ENCODE data around the gene ZNF514. TPM values are rescaled to one million over a fixed set of nuclear protein-coding genes. Genes with fewer than 3 reads are reported as not detected.
A peak's percentile ranks its signal among the peaks of the same experiment; 100 is the strongest.

ZNF514 gene
- total RNA-seq, 2 experiments from 2014 or later = 9.7 to 15.3 TPM

DNA sequence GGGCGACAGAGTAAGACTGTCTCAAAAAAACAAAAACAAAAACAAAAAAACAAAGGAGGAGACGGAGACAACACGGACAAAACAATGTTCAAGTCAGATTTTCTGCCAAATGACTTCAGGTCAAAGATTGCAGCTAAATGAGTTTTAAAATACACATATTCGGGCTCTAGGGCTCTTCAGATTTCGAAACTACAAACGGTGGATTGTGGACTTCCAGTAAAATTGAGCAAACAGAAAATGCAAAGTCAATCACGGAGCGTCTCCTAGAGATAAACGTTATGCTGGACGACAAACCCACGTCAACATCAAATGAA, 38.6 kb downstream of the ZNF514 start:
- Histone ChIP-seq H3K9me2 (ENCODE audit: insufficient read depth, low read length) (no peaks in the 10 kb centered on the region), H3K4me2 (ENCODE audit: low read length) (peak overlapping the region; percentile 77), H3K27ac (ENCODE audit: low read depth, low read length, poor library complexity, severe bottlenecking) (peak overlapping the region; percentile 55), H2AFZ (ENCODE audit: low read length) (peak overlapping the region; percentile 94), H3K79me2 (ENCODE audit: insufficient read depth, low read depth, low read length) (peaks cover 46% of the 10 kb centered on the region), H4K20me1 (ENCODE audit: insufficient read depth, low read length) (0 out of 2 replicates have a peak, but pooled peaks cover 5% of the 10 kb centered on the region), H3K9me3 (ENCODE audit: low read length) (peaks cover 4% of the 10 kb centered on the region; the same call in 1 of the 2 replicates), H3K4me1 (ENCODE audit: insufficient read depth, low read length, poor library complexity, severe bottlenecking) (peaks cover 23% of the 10 kb centered on the region), H3K4me3 (ENCODE audit: low read depth, low read length, poor library complexity, severe bottlenecking) (peak overlapping the region; percentile 88), H3K36me3 (ENCODE audit: insufficient read depth, low read length) (peaks cover 44% of the 10 kb centered on the region)
- CTCF ChIA-PET (ENCODE audit: unreplicated experiment) = no interaction called here
- intact Hi-C loops (cut with micrococcal nuclease; ENCODE audit: unreplicated experiment) = no loop called here
- no TSS peak for BruUV-seq (replicated peaks)
- TF ChIP-seq EZH2phosphoT487 (IDR thresholded peaks at IDR 0.05; ENCODE audit: borderline replicate concordance, low read depth, low read length) = no peak
- TF ChIP-seq, protein P1, sequence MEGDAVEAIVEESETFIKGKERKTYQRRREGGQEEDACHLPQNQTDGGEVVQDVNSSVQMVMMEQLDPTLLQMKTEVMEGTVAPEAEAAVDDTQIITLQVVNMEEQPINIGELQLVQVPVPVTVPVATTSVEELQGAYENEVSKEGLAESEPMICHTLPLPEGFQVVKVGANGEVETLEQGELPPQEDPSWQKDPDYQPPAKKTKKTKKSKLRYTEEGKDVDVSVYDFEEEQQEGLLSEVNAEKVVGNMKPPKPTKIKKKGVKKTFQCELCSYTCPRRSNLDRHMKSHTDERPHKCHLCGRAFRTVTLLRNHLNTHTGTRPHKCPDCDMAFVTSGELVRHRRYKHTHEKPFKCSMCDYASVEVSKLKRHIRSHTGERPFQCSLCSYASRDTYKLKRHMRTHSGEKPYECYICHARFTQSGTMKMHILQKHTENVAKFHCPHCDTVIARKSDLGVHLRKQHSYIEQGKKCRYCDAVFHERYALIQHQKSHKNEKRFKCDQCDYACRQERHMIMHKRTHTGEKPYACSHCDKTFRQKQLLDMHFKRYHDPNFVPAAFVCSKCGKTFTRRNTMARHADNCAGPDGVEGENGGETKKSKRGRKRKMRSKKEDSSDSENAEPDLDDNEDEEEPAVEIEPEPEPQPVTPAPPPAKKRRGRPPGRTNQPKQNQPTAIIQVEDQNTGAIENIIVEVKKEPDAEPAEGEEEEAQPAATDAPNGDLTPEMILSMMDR (conservative IDR thresholded peaks at IDR 0.05; ENCODE audit: low read length) = no peak
- POLR2A ChIA-PET = interaction anchor here (0.5 to 3.0 kb wide), 8 partner anchors 10 to 1051 kb away, joined by 3 to 20 read pairs (median 4); partner anchors contain the start of genes ZNF2 and ZNF514
- no peak for DNase-seq (ENCODE audit: low spot score)

DNA sequence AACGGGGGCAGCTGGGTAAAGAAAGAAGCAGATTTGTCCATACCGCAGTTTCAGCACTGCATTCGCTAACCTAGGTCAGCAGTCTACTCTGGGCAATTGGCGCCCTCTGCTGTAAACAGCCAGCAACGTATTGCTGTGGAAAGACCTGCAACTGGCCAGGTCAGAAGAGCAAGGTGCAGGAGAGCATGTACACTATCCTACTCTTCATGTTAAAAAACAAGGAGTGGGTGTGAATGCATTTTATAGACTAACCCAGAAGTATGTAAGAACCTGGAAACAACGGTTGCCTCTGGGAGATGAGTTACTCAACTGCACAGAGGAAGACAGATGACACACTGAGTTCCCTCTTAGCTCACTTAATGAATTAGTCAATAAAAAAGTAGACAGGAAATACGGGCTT, 44.2 kb downstream of the ZNF514 start:
- intact Hi-C loops (cut with micrococcal nuclease; ENCODE audit: unreplicated experiment) = loop anchor here (5.0 kb wide), 2 partner anchors 38 to 93 kb away; no protein-coding TSS in a partner anchor
- Histone ChIP-seq H3K4me2 (ENCODE audit: low read length) (no peak overlapping the region), H2AFZ (ENCODE audit: low read length) (no peak overlapping the region), H3K9me2 (ENCODE audit: insufficient read depth, low read length) (no peaks in the 10 kb centered on the region), H3K9me3 (ENCODE audit: low read length) (peaks cover 4% of the 10 kb centered on the region; the same call in 1 of the 2 replicates), H3K27ac (ENCODE audit: low read depth, low read length, poor library complexity, severe bottlenecking) (no peak overlapping the region), H3K4me1 (ENCODE audit: insufficient read depth, low read length, poor library complexity, severe bottlenecking) (peaks cover 16% of the 10 kb centered on the region), H4K20me1 (ENCODE audit: insufficient read depth, low read length) (0 out of 2 replicates have a peak, but pooled peaks cover 3% of the 10 kb centered on the region), H3K79me2 (ENCODE audit: insufficient read depth, low read depth, low read length) (peaks cover 41% of the 10 kb centered on the region), H3K36me3 (ENCODE audit: insufficient read depth, low read length) (peaks cover 98% of the 10 kb centered on the region), H3K4me3 (ENCODE audit: low read depth, low read length, poor library complexity, severe bottlenecking) (no peak overlapping the region)
- ChIA-PET CTCF (ENCODE audit: unreplicated experiment) (interaction anchor here (0.8 kb wide), 1 partner anchor 13 kb away, joined by 4 read pairs; no protein-coding TSS in a partner anchor), POLR2A (interaction anchor here (0.7 to 1.2 kb wide), 2 partner anchors 11 to 50 kb away, joined by 3 to 4 read pairs; partner anchors contain the start of gene ZNF2)
- peak; percentile 57 for DNase-seq (ENCODE audit: low spot score)
- BruUV-seq (replicated peaks) = no TSS peak
- TF ChIP-seq, protein P1 (conservative IDR thresholded peaks at IDR 0.05; ENCODE audit: low read length) = peak; percentile 82
- no peak for TF ChIP-seq EZH2phosphoT487 (IDR thresholded peaks at IDR 0.05; ENCODE audit: borderline replicate concordance, low read depth, low read length)

DNA sequence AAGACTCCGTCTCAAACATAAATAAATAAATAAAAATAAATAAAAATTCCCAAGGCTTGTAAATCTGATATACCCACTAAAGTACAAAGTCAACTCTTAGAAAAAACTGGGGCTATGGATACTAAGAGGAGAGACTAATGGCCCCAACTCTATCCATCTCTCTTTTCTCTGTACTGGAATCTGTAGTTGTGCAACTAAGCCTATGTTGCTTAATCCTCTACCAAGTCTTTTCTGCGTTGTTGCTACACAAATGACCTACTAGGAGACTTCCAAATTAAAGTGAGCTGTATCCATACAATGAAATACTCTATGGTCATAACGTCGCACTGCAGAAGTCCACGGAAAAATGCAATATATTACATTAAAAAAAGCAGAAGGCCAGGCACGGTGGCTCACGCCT, 46.2 kb downstream of the ZNF514 start:
- Histone ChIP-seq H4K20me1 (ENCODE audit: insufficient read depth, low read length) (0 out of 2 replicates have a peak, but pooled peaks cover 4% of the 10 kb centered on the region), H3K27ac (ENCODE audit: low read depth, low read length, poor library complexity, severe bottlenecking) (no peak overlapping the region), H3K36me3 (ENCODE audit: insufficient read depth, low read length) (peaks cover 97% of the 10 kb centered on the region), H3K79me2 (ENCODE audit: insufficient read depth, low read depth, low read length) (peaks cover 22% of the 10 kb centered on the region), H3K9me2 (ENCODE audit: insufficient read depth, low read length) (no peaks in the 10 kb centered on the region), H3K4me2 (ENCODE audit: low read length) (no peak overlapping the region), H3K4me3 (ENCODE audit: low read depth, low read length, poor library complexity, severe bottlenecking) (no peak overlapping the region), H3K4me1 (ENCODE audit: insufficient read depth, low read length, poor library complexity, severe bottlenecking) (no peaks in the 10 kb centered on the region), H2AFZ (ENCODE audit: low read length) (no peak overlapping the region), H3K9me3 (ENCODE audit: low read length) (no peaks in the 10 kb centered on the region)
- intact Hi-C loops (cut with micrococcal nuclease; ENCODE audit: unreplicated experiment) = no loop called here
- BruUV-seq (replicated peaks) = no TSS peak
- TF ChIP-seq EZH2phosphoT487 (IDR thresholded peaks at IDR 0.05; ENCODE audit: borderline replicate concordance, low read depth, low read length) = no peak
- TF ChIP-seq, protein P1 (conservative IDR thresholded peaks at IDR 0.05; ENCODE audit: low read length) = no peak
- DNase-seq (ENCODE audit: low spot score) = no peak
- ChIA-PET CTCF (ENCODE audit: unreplicated experiment) (no interaction called here), POLR2A (no interaction called here)
